Vagina (tissue), 2 donors: ENCODE results near the gene EPG5.

Source experiments
- CTCF ChIP-seq, 3 experiments: fragments of 450-650 bp in 2 of 3; fragments of 200-600 bp in 1 of 3; sonication (generic) in 1 of 3; IDR thresholded peaks; one replicate each; pipeline ENCODE4 v1.5.1; 2017 to 2019; ENCODE audit warnings: antibody characterized with exemption in 3 of 3, mild to moderate bottlenecking in 2 of 3, moderate library complexity in 2 of 3
- POLR2A ChIP-seq, 2 donors: fragments of 450-650 bp; IDR thresholded peaks; one replicate each; pipeline ENCODE4 v1.6.1; 2017; ENCODE audit warnings: antibody characterized with exemption in 2 of 2, mild to moderate bottlenecking in 2 of 2, moderate library complexity in 2 of 2

GRCh38 chr18:45978084-45978483 lies 11.0 kb upstream of the EPG5 start:
- TF ChIP-seq CTCF (IDR thresholded peaks at IDR 0.05): no peak
- TF ChIP-seq POLR2A (IDR thresholded peaks at IDR 0.05): no peak
